Liver (tissue), 9 donors: ENCODE data around the gene DOCK2. TPM values are rescaled to one million over a fixed set of nuclear protein-coding genes. Genes with fewer than 3 reads are reported as not detected.

Experiments used
- DNase-seq: peaks from one replicate; pipeline ENCODE4 v3.0.0-alpha.2; 2017; ENCODE audit warnings: low spot score
- H3K27ac ChIP-seq, 2 donors: one replicate each; pipeline ENCODE4 v1.7.0; 2013; ENCODE audit warnings: inconsistent platforms in 2 of 2, low read length in 2 of 2, control low read depth in 1 of 2, low read depth in 1 of 2, mild to moderate bottlenecking in 1 of 2
- H3K27me3 ChIP-seq, 4 donors: one replicate each; pipeline versions ENCODE4 v1.6.1 to v1.7.0; 2013; ENCODE audit warnings: low read length in 3 of 4, inconsistent platforms in 1 of 4, mild to moderate bottlenecking in 1 of 4, moderate library complexity in 1 of 4; ENCODE audit not compliant: control insufficient read depth in 4 of 4, insufficient read depth in 4 of 4
- H3K36me3 ChIP-seq, 4 donors: one replicate each; pipeline versions ENCODE4 v1.6.1 to v1.7.0; 2013; ENCODE audit warnings: low read length in 3 of 4, mild to moderate bottlenecking in 3 of 4, low read depth in 1 of 4, moderate library complexity in 1 of 4; ENCODE audit not compliant: control insufficient read depth in 4 of 4, insufficient read depth in 3 of 4
- H3K4me1 ChIP-seq, 4 donors: one replicate each; pipeline versions ENCODE4 v1.6.1 to v1.7.0; 2013; ENCODE audit warnings: low read length in 3 of 4, mild to moderate bottlenecking in 3 of 4, moderate library complexity in 1 of 4; ENCODE audit not compliant: control insufficient read depth in 4 of 4, insufficient read depth in 4 of 4
- H3K4me3 ChIP-seq, 3 donors: one replicate each; pipeline versions ENCODE4 v1.6.1 to v1.7.0; 2013; ENCODE audit warnings: low read length in 3 of 3, control low read depth in 1 of 3, low read depth in 1 of 3, mild to moderate bottlenecking in 1 of 3
- H3K9ac ChIP-seq, 2 donors: one replicate each; pipeline ENCODE4 v1.7.0; 2013; ENCODE audit warnings: low read length in 2 of 2, mild to moderate bottlenecking in 2 of 2, moderate library complexity in 2 of 2, control low read depth in 1 of 2, low read depth in 1 of 2
- H3K9me3 ChIP-seq, 4 donors: one replicate each; pipeline versions ENCODE4 v1.6.1 to v1.7.0; 2013; ENCODE audit warnings: low read length in 3 of 4; ENCODE audit not compliant: control insufficient read depth in 4 of 4
- EGR1 ChIP-seq, 2 donors: IDR thresholded peaks; 2 replicates each; pipeline ENCODE4 v1.6.1; 2016 to 2018; ENCODE audit warnings: antibody characterized with exemption in 2 of 2, low read depth in 2 of 2
- FOXA1 ChIP-seq: IDR thresholded peaks from 2 replicates; pipeline ENCODE4 v1.6.1; 2016; ENCODE audit warnings: antibody characterized with exemption
- GABPA ChIP-seq, 2 donors: IDR thresholded peaks in 1 of 2; conservative IDR thresholded peaks in 1 of 2; 2 replicates each; pipeline ENCODE4 v1.6.1; 2016; ENCODE audit warnings: antibody characterized with exemption in 2 of 2, mild to moderate bottlenecking in 1 of 2, moderate library complexity in 1 of 2
- HNF4A ChIP-seq, 2 donors: conservative IDR thresholded peaks; 2 replicates each; pipeline ENCODE4 v1.6.1; 2016; ENCODE audit warnings: antibody characterized with exemption in 2 of 2, mild to moderate bottlenecking in 2 of 2
- HNF4G ChIP-seq: IDR thresholded peaks from 2 replicates; pipeline ENCODE4 v1.6.1; 2016; ENCODE audit warnings: antibody characterized with exemption
- JUND ChIP-seq, 2 donors: IDR thresholded peaks; 2 replicates each; pipeline ENCODE4 v1.6.1; 2016; ENCODE audit warnings: antibody characterized with exemption in 2 of 2
- NR2F2 ChIP-seq: IDR thresholded peaks from 2 replicates; pipeline ENCODE4 v1.6.1; 2016; ENCODE audit warnings: antibody characterized with exemption
- RAD21 ChIP-seq, 2 donors: IDR thresholded peaks; 2 replicates each; pipeline ENCODE4 v1.6.1; 2016; ENCODE audit warnings: antibody characterized with exemption in 2 of 2, mild to moderate bottlenecking in 2 of 2
- RXRA ChIP-seq, 2 donors: IDR thresholded peaks; 2 replicates each; pipeline ENCODE4 v1.6.1; 2017 to 2018; ENCODE audit warnings: antibody characterized with exemption in 2 of 2, mild to moderate bottlenecking in 1 of 2
- SP1 ChIP-seq: IDR thresholded peaks from 2 replicates; pipeline ENCODE4 v1.6.1; 2018; ENCODE audit warnings: antibody characterized with exemption, mild to moderate bottlenecking
- YY1 ChIP-seq: IDR thresholded peaks from 2 replicates; pipeline ENCODE4 v1.6.1; 2016; ENCODE audit warnings: antibody characterized with exemption, mild to moderate bottlenecking
- WGBS: extraction: QIAGEN DNeasy Blood & Tissue Kit; methylation state at CpG from one replicate; pipeline ENCODE4 v1.1.7; 2013; 5-methylcytosine and 5-hydroxymethylcytosine counted together
- polyA plus RNA-seq, 2 donors: library from polyadenylated mRNA; stranded (reverse) in 1 of 2; unstranded in 1 of 2; fragments of 200-250 nt in 1 of 2; fragments of >200 nt in 1 of 2; fragmentation: Nextera tagmentation in 1 of 2; extraction: Ambion mirVana in 1 of 2; gene quantifications; one replicate each; pipeline versions ENCODE4 v1.2.1 to v1.2.3, GENCODE V29; 2013 to 2015
- total RNA-seq, 2 donors: library from RNA; depleted of rRNA; stranded (reverse); fragments of >200 nt; gene quantifications; one replicate each; pipeline ENCODE4 v1.2.3, GENCODE V29; 2014
- TF ChIP-seq, protein P1 (sequence below): IDR thresholded peaks from 2 replicates; pipeline ENCODE4 v1.6.1; 2016; ENCODE audit warnings: antibody characterized with exemption, mild to moderate bottlenecking
- TF ChIP-seq, protein P2 (sequence below): IDR thresholded peaks from 2 replicates; pipeline ENCODE4 v1.6.1; 2016; ENCODE audit warnings: antibody characterized with exemption
- TF ChIP-seq, protein P3 (sequence below): fragments of 150-350 bp; IDR thresholded peaks from 2 replicates; pipeline ENCODE4 v1.5.1; 2017; ENCODE audit warnings: improper control_type of control experiment, low read depth, low read length; ENCODE audit not compliant: missing input control
- TF ChIP-seq, protein P4 (sequence below): IDR thresholded peaks from 2 replicates; pipeline ENCODE4 v1.6.1; 2016; ENCODE audit warnings: antibody characterized with exemption
- donor health status: healthy.
- donor health status: healthy.
- donor health status: healthy.
- donor health status: healthy.
- donor health status: healthy.

The DOCK2 gene
- total and polyA plus RNA-seq, 4 donors = 2.3 to 26.6 (median 8.2) TPM

DNA sequence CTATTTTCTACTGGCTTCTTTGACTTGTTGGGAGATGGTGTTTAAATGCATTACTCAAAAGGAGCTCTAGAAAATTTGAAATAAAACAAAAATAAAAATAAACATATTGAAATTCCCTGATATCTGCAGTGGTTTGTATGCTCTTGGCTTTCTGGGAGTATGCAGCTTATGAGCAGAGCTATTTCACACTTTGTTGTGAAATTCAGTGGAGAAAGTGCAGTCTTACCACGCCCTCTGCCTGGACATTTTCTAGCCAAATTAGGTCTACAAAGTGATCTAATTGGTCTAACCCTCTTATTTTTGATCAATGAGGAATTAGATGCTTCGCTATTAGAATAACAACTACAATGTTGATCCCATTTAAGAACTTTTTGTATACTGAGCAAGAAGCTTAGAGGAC lies 276.4 kb downstream of the DOCK2 start:
- no peak for DNase-seq
- WGBS = 78% methylated on average over 2 of the region's 2 CpGs
- no peak overlapping the region for H3K27ac ChIP-seq
- TF ChIP-seq, protein P1, sequence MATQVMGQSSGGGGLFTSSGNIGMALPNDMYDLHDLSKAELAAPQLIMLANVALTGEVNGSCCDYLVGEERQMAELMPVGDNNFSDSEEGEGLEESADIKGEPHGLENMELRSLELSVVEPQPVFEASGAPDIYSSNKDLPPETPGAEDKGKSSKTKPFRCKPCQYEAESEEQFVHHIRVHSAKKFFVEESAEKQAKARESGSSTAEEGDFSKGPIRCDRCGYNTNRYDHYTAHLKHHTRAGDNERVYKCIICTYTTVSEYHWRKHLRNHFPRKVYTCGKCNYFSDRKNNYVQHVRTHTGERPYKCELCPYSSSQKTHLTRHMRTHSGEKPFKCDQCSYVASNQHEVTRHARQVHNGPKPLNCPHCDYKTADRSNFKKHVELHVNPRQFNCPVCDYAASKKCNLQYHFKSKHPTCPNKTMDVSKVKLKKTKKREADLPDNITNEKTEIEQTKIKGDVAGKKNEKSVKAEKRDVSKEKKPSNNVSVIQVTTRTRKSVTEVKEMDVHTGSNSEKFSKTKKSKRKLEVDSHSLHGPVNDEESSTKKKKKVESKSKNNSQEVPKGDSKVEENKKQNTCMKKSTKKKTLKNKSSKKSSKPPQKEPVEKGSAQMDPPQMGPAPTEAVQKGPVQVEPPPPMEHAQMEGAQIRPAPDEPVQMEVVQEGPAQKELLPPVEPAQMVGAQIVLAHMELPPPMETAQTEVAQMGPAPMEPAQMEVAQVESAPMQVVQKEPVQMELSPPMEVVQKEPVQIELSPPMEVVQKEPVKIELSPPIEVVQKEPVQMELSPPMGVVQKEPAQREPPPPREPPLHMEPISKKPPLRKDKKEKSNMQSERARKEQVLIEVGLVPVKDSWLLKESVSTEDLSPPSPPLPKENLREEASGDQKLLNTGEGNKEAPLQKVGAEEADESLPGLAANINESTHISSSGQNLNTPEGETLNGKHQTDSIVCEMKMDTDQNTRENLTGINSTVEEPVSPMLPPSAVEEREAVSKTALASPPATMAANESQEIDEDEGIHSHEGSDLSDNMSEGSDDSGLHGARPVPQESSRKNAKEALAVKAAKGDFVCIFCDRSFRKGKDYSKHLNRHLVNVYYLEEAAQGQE = no peak
- TF ChIP-seq, protein P2, sequence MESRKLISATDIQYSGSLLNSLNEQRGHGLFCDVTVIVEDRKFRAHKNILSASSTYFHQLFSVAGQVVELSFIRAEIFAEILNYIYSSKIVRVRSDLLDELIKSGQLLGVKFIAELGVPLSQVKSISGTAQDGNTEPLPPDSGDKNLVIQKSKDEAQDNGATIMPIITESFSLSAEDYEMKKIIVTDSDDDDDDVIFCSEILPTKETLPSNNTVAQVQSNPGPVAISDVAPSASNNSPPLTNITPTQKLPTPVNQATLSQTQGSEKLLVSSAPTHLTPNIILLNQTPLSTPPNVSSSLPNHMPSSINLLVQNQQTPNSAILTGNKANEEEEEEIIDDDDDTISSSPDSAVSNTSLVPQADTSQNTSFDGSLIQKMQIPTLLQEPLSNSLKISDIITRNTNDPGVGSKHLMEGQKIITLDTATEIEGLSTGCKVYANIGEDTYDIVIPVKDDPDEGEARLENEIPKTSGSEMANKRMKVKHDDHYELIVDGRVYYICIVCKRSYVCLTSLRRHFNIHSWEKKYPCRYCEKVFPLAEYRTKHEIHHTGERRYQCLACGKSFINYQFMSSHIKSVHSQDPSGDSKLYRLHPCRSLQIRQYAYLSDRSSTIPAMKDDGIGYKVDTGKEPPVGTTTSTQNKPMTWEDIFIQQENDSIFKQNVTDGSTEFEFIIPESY = no peak
- TF ChIP-seq NR2F2 (no peak), EGR1 (IDR thresholded peaks at IDR 0.05; ENCODE audit: low read depth in 2 of 2) (no peak), SP1 (no peak), FOXA1 (no peak), GABPA (IDR thresholded peaks at IDR 0.05 in 1 of 2, conservative IDR thresholded peaks at IDR 0.05 in 1 of 2) (no peak), YY1 (no peak), HNF4A (conservative IDR thresholded peaks at IDR 0.05) (no peak), RAD21 (IDR thresholded peaks at IDR 0.05) (no peak), HNF4G (no peak), RXRA (IDR thresholded peaks at IDR 0.05) (no peak), JUND (IDR thresholded peaks at IDR 0.05) (no peak)
- TF ChIP-seq, protein P3, sequence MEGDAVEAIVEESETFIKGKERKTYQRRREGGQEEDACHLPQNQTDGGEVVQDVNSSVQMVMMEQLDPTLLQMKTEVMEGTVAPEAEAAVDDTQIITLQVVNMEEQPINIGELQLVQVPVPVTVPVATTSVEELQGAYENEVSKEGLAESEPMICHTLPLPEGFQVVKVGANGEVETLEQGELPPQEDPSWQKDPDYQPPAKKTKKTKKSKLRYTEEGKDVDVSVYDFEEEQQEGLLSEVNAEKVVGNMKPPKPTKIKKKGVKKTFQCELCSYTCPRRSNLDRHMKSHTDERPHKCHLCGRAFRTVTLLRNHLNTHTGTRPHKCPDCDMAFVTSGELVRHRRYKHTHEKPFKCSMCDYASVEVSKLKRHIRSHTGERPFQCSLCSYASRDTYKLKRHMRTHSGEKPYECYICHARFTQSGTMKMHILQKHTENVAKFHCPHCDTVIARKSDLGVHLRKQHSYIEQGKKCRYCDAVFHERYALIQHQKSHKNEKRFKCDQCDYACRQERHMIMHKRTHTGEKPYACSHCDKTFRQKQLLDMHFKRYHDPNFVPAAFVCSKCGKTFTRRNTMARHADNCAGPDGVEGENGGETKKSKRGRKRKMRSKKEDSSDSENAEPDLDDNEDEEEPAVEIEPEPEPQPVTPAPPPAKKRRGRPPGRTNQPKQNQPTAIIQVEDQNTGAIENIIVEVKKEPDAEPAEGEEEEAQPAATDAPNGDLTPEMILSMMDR = no peak
- no peak overlapping the region for H3K9ac ChIP-seq
- H3K9me3 ChIP-seq = no peaks in the 10 kb centered on the region
- no peaks in the 10 kb centered on the region for H3K36me3 ChIP-seq
- no peaks in the 10 kb centered on the region for H3K27me3 ChIP-seq
- no peak overlapping the region for H3K4me3 ChIP-seq
- H3K4me1 ChIP-seq = no peaks in the 10 kb centered on the region

DNA sequence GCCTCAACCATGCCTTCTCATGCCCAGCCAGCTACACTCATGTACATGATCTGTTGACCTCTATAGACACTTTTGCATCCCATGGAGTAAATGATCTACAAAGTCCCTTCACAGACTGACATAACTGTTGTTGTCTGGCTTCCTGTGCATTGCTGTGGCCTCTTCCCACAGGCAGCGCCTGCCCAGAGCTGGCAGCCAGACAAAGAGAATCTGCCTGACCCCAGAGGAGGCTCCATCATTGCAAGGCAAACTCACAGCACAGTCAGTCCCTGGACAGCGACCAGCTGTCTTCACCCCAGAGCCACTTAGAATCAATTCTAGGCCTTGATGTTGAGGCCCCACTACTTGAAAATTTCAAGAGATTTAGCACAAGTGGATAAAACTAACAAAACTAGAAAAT lies 277.7 kb downstream of the DOCK2 start:
- no peaks in the 10 kb centered on the region for H3K36me3 ChIP-seq
- no peak overlapping the region for H3K9ac ChIP-seq
- H3K4me3 ChIP-seq = no peak overlapping the region
- H3K4me1 ChIP-seq = no peaks in the 10 kb centered on the region
- TF ChIP-seq EGR1 (IDR thresholded peaks at IDR 0.05; ENCODE audit: low read depth in 2 of 2) (no peak), FOXA1 (no peak), HNF4G (no peak), YY1 (no peak)
- TF ChIP-seq, protein P4, sequence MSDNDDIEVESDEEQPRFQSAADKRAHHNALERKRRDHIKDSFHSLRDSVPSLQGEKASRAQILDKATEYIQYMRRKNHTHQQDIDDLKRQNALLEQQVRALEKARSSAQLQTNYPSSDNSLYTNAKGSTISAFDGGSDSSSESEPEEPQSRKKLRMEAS = no peak
- TF ChIP-seq, protein P1 = peak; percentile 74
- WGBS = 54% methylated on average over 2 of the region's 2 CpGs
- no peaks in the 10 kb centered on the region for H3K9me3 ChIP-seq
- DNase-seq = no peak
- no peaks in the 10 kb centered on the region for H3K27me3 ChIP-seq
- H3K27ac ChIP-seq = no peak overlapping the region
